Iris pigment epithelial cell (primary cell): ENCODE measurements around the gene BPIFB3.
"Not testable (repeated sequence)": the region's sequence is repeated elsewhere in the genome, so short reads cannot be mapped to it uniquely, and the experiment has no call there.

ENCODE experiments used
- DNase-seq: peaks from one replicate; pipeline ENCODE4 v3.0.0-alpha.2; 2011; ENCODE audit warnings: low read depth

The BPIFB3 gene

GRCh38 chr20:33027769-33028751, 25.6 kb upstream of the BPIFB3 start:
- no peak for DNase-seq

- no peak for DNase-seq
These were observed 24.8 kb upstream of the BPIFB3 start for GRCh38 chr20:33028875-33029274.

- DNase-seq: no peak
These were observed 23.6 kb upstream of the BPIFB3 start for GRCh38 chr20:33030076-33030475.

- DNase-seq: no peak
These were observed 23.1 kb upstream of the BPIFB3 start for GRCh38 chr20:33030569-33030968.

- no peak for DNase-seq
These were observed 22.2 kb upstream of the BPIFB3 start, which contains the start of gene BPIFB6 for GRCh38 chr20:33031531-33031930. Gene BPIFB6, plus strand, starts transcription at chr20:33031648. Its CDS starts 0 bp downstream, at chr20:33031648.

- no peak for DNase-seq
These were observed 21.1 kb upstream of the BPIFB3 start for GRCh38 chr20:33032555-33032954.

- DNase-seq: no peak
These were observed 20.3 kb upstream of the BPIFB3 start for GRCh38 chr20:33033381-33033780.

GRCh38 chr20:33034115-33034514, 19.6 kb upstream of the BPIFB3 start:
- no peak for DNase-seq

- no peak for DNase-seq
These were observed 18.7 kb upstream of the BPIFB3 start for GRCh38 chr20:33034901-33035492.

- DNase-seq: no peak
These were observed 16.2 kb upstream of the BPIFB3 start for GRCh38 chr20:33037456-33037855.

- DNase-seq: no peak
These were observed 15.5 kb upstream of the BPIFB3 start for GRCh38 chr20:33038243-33038642.

- no peak for DNase-seq
These were observed 11.3 kb upstream of the BPIFB3 start for GRCh38 chr20:33042430-33042829.

- DNase-seq: no peak
These were observed 10.5 kb upstream of the BPIFB3 start for GRCh38 chr20:33042983-33043730.

- DNase-seq: no peak
These were observed 9.9 kb upstream of the BPIFB3 start for GRCh38 chr20:33043731-33044181.

- not testable (repeated sequence) for DNase-seq
These were observed 8.5 kb upstream of the BPIFB3 start for GRCh38 chr20:33045129-33045721.

- DNase-seq: peak; percentile 8
These were observed 7.3 kb upstream of the BPIFB3 start for GRCh38 chr20:33046412-33046811.

- no peak for DNase-seq
These were observed 2.4 kb upstream of the BPIFB3 start for GRCh38 chr20:33051333-33051732.

GRCh38 chr20:33054381-33054780, 678 bp downstream of the BPIFB3 start:
- DNase-seq: no peak

- no peak for DNase-seq
These were observed 1.1 kb downstream of the BPIFB3 start for GRCh38 chr20:33054791-33055190.

- DNase-seq: no peak
These were observed 5.4 kb downstream of the BPIFB3 start for GRCh38 chr20:33059136-33059535.

- DNase-seq: no peak
These were observed 6.2 kb downstream of the BPIFB3 start for GRCh38 chr20:33059741-33060390.

- no peak for DNase-seq
These were observed 7.9 kb downstream of the BPIFB3 start for GRCh38 chr20:33061658-33062028.
